Activated CD4-positive, alpha-beta T cell treated with anti-CD3 and anti-CD28 coated beads, Interleukin-2, amount 50 U/mL, for 1 hour (primary cell): ENCODE measurements around the gene CORO7.
"Not testable (repeated sequence)": the region's sequence is repeated elsewhere in the genome, so short reads cannot be mapped to it uniquely, and the experiment has no call there.

Source experiments
- DNase-seq: peaks from one replicate; pipeline ENCODE4 v3.0.0-alpha.2; 2020

Gene CORO7

DNA sequence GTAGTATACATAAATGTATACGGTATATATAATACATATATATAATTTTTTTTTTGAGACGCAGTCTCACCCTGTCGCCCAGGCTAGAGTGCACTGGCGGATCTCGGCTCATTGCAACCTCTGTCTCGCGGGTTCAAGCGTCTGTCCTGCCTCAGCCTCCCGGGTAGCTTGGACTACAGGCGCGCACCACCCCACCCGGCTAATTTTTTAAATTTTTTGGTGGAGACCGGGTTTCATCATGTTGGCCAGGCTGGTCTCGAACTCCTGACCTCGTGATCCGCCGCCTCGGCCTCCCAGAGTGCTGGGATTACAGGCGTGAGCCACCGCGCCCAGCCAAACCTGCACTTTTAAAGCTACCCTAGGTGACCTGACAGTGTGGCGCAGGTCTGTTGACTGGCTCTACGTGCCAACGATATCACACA, 66.0 kb downstream of the CORO7 start:
- DNase-seq = no peak

GRCh38 chr16:4349332-4349731, 67.1 kb downstream of the CORO7 start:
- no peak for DNase-seq

DNA sequence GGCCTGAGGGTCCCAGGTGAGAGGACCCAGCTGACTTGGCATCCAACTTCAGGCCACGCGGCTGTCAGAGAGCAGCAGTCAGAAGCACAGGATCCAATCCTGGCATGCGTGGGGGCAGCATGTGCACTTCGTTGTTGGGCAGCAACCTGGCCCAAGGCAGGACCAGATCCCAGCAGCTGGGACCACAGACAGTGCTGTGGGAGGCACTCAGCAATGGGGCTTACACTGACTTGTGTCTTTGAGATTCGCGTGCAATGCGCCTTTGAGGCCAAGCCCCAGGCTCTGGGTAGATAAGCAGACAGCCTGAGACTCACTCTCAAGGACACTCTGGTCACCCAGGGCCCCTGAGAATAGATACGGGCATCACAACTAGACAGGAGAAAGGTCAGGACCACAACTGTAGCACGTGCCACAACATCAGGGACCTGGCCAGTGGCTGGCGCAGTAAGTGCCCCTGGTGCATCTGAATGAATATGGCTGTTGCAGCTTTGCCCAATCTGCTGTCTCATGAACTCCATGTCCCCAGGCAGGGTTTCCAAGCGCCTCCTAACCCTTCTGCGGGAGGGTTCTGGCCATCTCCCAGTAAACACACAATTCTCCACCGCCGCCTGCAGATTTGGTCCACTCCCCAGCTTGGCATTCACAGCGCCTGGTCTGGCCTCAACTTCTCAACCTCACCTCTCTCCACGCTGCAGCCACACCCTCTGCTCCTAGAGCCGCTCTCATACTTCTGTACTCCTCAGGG, 68.5 kb downstream of the CORO7 start:
- DNase-seq = no peak

- DNase-seq = no peak
Observed at GRCh38 chr16:4347010-4347409, 69.4 kb downstream of the CORO7 start.

- no peak for DNase-seq
Observed at GRCh38 chr16:4345836-4346781, 70.3 kb downstream of the CORO7 start.

DNA sequence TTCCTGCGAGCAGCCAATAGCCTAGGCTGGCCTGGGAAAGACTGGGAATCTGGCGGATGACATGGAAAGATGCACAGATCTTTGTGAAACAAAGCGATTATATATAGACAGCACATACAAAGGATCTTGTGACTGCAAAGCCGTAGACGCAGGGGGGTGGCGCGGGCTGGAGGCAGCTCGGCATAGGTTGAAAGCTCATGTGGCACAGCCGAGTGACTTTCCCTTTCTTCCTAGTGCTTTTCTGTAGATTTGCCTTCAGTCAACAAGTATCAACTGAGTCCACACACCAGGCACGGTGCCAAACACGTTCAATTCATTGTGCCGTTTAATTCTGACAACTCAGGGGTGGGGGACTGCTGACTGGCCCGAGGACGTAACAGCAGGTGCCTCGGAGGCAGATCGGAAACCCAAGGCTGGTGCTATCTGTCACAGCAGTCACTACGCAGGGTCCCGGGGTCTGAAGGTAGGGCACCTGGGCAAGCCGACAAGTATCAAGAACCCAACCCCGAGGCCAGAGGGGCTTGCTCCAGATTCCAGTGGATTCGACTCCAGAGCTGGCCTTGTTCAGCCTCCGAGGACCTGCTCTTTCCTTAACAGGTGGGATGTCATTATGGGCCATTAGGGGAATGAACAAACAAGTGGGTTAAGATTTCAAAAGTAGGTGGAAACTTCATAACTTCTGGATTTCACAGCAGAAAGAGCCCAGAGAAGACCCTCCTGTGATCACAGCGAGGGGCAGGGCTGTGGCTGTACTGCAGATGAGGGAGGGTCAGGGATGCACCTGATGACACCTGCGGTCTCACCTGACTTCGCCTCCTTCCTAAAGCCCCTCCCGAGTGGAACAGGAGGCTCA, 71.2 kb downstream of the CORO7 start:
- no peak for DNase-seq

- not testable (repeated sequence) for DNase-seq
Observed at GRCh38 chr16:4344300-4344982, 72.0 kb downstream of the CORO7 start.

- no peak for DNase-seq
Observed at GRCh38 chr16:4342866-4343744, 73.3 kb downstream of the CORO7 start.

- DNase-seq = no peak
Observed at GRCh38 chr16:4341250-4341649, 75.1 kb downstream of the CORO7 start.

DNA sequence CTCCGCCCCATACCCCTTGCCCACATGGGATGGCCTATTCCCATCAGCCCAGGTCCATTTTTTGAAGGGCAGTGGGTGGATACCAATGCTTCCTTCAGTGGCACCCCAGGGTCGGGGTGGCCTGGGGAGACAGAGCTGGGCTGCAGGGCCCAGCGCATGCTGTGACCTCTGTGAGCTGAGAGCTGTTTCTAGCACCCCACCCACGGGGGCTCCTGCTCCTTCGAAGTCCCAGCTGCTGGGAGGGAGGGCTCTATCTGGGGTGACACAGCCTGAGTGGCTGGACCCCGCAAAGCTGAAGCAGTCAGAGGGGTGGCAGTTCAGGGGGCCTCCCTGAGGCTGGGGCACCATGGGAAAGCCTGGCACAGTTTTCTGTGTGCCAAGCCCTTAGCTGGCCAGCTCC, 76.0 kb downstream of the CORO7 start:
- no peak for DNase-seq

GRCh38 chr16:4339909-4340308, 76.5 kb downstream of the CORO7 start:
- no peak for DNase-seq

DNA sequence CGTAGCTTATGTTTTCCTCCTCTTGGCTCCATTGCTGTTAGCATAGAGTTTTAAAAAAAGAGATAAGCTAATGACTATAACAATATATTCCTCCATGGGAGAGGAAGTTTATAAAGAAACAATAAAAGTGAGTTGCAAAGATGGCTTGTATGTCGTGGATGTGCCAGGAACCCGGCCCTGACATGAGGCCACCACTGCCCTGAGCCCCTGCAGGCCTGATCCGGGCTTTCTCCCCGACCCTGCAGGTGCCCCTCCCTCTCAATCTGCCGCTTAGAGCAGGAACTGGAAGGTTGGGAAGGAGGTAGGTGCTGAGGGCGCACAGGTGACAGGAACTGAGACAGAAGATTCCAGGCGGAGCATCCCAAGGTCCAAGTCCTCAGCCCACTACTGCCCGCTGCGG, 76.9 kb downstream of the CORO7 start:
- DNase-seq = no peak

DNA sequence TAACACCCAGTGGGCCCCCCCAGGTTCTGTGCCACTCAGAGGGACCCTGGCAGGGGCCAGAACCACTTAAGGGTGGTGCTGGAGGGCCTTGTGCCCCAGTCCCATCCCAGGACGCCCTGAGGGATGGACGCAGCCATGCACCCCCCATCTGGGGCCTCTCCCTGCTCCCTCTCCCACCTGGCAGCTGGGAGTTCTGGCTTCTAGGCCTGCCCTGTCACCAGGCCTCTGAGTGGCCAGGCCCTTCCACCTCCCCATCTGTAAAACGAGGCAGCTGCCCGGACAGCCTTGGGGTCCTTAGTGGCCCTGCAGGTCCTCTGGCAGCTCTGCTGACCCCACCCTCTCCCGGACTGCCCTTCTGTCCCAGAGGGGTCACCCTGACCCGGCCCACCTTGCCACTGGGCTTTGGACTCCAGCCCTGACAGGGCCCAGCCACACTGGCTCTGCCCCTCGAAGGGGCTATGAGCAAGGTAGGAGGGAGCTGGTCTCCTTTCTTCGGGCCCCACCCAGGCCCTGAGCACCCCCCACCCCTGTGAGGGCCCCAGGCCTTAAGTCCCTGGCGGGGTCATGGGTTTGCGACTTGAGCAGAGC, 77.6 kb downstream of the CORO7 start:
- DNase-seq = no peak

- DNase-seq = no peak
Observed at GRCh38 chr16:4338125-4338582, 78.2 kb downstream of the CORO7 start.

DNA sequence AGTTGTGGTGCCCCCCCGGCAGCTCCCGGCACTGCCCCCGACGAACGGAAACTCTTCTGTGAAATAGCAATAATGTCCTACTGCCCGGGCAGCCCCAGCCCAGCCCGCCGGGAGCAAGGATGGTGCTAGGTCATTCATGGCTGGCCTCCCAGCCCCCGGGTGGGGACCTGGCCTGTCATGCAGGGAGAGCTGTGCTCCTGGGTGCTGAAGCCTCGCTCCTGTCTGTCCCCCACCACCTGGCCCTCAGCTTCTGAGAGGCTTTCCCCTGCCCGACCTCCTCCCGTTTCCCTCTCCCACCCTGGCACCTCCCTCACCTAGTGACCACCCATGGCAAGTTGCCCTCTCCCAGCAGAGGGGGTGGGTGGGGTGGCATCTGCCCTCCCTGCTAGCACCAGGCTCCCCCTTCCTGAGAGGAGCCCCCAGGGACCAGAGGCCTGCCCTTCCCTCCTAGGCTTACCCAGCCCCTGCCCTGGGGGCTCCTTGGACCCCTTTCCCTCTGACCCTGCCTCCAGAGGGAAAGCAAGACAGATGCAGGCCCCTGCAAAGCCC, 78.8 kb downstream of the CORO7 start:
- DNase-seq = no peak

- no peak for DNase-seq
Observed at GRCh38 chr16:4336701-4337539, 79.5 kb downstream of the CORO7 start.

- DNase-seq = no peak
Observed at GRCh38 chr16:4334724-4335495, 81.5 kb downstream of the CORO7 start.

GRCh38 chr16:4333714-4334113, 82.7 kb downstream of the CORO7 start:
- DNase-seq = not testable (repeated sequence)

DNA sequence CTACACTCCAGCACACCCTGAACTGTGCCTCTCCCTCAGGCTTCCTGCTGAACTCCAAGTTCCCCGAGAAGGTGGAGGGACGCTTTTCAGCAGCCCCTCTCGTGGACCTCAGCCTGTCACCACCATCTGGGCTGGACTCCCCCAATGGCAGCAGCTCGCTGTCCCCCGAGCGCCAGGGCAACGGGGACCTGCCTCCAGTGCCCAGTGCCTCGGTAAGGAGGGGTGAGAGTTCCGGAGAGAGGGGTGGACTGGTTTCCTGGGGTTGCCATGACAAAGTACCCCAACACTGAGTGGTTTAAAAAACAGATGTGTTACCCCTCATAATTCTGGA, 83.1 kb downstream of the CORO7 start:
- DNase-seq = no peak
